Tibial nerve (tissue), 4 donors: ENCODE results near the gene FPGS. TPM values are rescaled to one million over a fixed set of nuclear protein-coding genes. Genes with fewer than 3 reads are reported as not detected.

Experiments
- DNase-seq, 2 donors: peaks; one replicate each; pipeline ENCODE4 v3.0.0-alpha.2; 2019; ENCODE audit warnings: low spot score in 2 of 2
- H3K27ac ChIP-seq, 4 donors: fragments of 200-600 bp; sonication (generic) in 3 of 4; one replicate each; pipeline ENCODE4 v1.5.1; 2017 to 2019; ENCODE audit warnings: mild to moderate bottlenecking in 1 of 4
- H3K27me3 ChIP-seq, 2 donors: fragments of 200-600 bp; sonication (generic) in 1 of 2; one replicate each; pipeline versions ENCODE4 v1.5.1 to v1.6.0; 2017 to 2019
- H3K36me3 ChIP-seq, 3 donors: fragments of 200-600 bp; sonication (generic); one replicate each; pipeline ENCODE4 v1.5.1; 2018 to 2019
- H3K4me1 ChIP-seq, 4 donors: fragments of 200-600 bp; sonication (generic) in 3 of 4; one replicate each; pipeline ENCODE4 v1.5.1; 2017 to 2019
- H3K4me3 ChIP-seq, 4 donors: fragments of 200-600 bp; sonication (generic) in 3 of 4; one replicate each; pipeline ENCODE4 v1.5.1; 2017 to 2019; ENCODE audit warnings: mild to moderate bottlenecking in 1 of 4, moderate library complexity in 1 of 4
- H3K9me3 ChIP-seq, 4 donors: fragments of 200-600 bp; sonication (generic) in 3 of 4; one replicate each; pipeline ENCODE4 v1.5.1; 2017 to 2019
- EP300 ChIP-seq, 2 donors: sonication (generic); formaldehyde crosslinking; IDR thresholded peaks; one replicate each; pipeline ENCODE4 v1.6.1; 2017; ENCODE audit warnings: antibody characterized with exemption in 2 of 2, mild to moderate bottlenecking in 1 of 2
- POLR2A ChIP-seq, 2 donors: fragments of 450-650 bp; IDR thresholded peaks; one replicate each; pipeline ENCODE4 v1.6.1; 2017; ENCODE audit warnings: antibody characterized with exemption in 2 of 2, mild to moderate bottlenecking in 2 of 2, moderate library complexity in 2 of 2
- WGBS, 2 donors: methylation state at CpG; one replicate each; pipeline ENCODE4 v1.1.5; 2018; 5-methylcytosine and 5-hydroxymethylcytosine counted together
- total RNA-seq, 4 donors: library from RNA; depleted of rRNA; stranded (reverse); fragments of >200 nt; gene quantifications; one replicate each; pipeline ENCODE4 v1.1.0, GENCODE V29; 2016
- TF ChIP-seq, protein P1 (sequence below), 5 experiments: fragments of 200-600 bp in 3 of 5; fragments of 450-650 bp in 2 of 5; sonication (generic) in 3 of 5; IDR thresholded peaks; one replicate each; pipeline ENCODE4 v1.5.1; 2016 to 2019; ENCODE audit warnings: antibody characterized with exemption in 5 of 5, mild to moderate bottlenecking in 3 of 5, moderate library complexity in 2 of 5

The FPGS gene
- total RNA-seq, 4 donors from 2014 or later = 136 to 309 (median 143) TPM

DNA sequence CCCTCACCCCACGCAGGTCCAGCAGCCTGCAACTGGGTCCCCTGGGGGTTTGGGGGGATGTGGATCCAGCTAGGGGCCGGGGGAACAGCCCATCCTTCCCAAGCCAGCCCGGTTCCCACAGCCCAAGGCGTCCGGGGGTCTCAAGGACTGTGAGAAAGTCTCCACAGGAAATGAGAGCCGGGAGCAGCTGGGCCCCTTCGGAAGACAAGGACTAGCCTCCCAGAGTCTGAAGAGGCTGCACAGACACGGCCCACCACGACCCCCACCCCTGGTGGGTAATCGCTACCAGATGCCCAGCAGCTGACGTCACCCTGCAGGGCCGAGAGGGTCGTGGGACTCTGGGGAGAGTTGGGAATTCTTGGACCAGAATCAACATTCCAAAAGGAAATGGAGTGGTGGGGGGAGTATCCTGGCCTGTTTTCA is 34.8 kb upstream of the FPGS start:
- no peaks in the 10 kb centered on the region for H3K27me3 ChIP-seq
- peaks cover 0 to 48% (median 30%) of the 10 kb centered on the region in 4 donors for H3K4me1 ChIP-seq
- TF ChIP-seq EP300 (IDR thresholded peaks at IDR 0.05) = no peak
- TF ChIP-seq POLR2A (IDR thresholded peaks at IDR 0.05) = no peak
- TF ChIP-seq, protein P1, sequence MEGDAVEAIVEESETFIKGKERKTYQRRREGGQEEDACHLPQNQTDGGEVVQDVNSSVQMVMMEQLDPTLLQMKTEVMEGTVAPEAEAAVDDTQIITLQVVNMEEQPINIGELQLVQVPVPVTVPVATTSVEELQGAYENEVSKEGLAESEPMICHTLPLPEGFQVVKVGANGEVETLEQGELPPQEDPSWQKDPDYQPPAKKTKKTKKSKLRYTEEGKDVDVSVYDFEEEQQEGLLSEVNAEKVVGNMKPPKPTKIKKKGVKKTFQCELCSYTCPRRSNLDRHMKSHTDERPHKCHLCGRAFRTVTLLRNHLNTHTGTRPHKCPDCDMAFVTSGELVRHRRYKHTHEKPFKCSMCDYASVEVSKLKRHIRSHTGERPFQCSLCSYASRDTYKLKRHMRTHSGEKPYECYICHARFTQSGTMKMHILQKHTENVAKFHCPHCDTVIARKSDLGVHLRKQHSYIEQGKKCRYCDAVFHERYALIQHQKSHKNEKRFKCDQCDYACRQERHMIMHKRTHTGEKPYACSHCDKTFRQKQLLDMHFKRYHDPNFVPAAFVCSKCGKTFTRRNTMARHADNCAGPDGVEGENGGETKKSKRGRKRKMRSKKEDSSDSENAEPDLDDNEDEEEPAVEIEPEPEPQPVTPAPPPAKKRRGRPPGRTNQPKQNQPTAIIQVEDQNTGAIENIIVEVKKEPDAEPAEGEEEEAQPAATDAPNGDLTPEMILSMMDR (IDR thresholded peaks at IDR 0.05) = no peak
- peak overlapping the region in 3 of 4 donors; percentile 41 to 74 (median 64) for H3K27ac ChIP-seq
- 19 to 34% methylated on average over 7 to 13 of the region's 13 CpGs for WGBS, 2 donors
- no peaks in the 10 kb centered on the region for H3K9me3 ChIP-seq
- no peak for DNase-seq
- peak overlapping the region in 1 of 4 donors; percentile 8 for H3K4me3 ChIP-seq
- H3K36me3 ChIP-seq = no peaks in the 10 kb centered on the region

DNA sequence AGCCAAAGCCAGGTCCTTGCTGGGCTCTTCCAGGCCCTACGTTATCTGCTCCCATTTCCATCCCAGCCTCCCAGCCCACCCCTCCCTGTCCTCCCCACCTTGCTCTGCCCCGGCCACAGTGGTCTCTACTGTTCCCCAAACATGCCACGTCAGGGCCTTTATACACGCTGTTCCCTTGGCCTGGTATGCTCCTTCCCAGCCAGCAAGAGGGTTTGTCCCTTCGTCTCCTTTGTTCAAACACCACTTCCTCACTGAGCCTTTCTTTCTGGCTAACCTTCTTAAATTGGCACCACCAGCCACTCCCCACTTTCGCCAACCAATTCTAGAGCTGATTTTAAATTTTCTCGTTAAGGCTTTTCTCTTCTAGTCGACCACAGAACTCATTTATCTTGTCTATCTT is 34.0 kb upstream of the FPGS start:
- TF ChIP-seq POLR2A (IDR thresholded peaks at IDR 0.05) = no peak
- TF ChIP-seq, protein P1 (IDR thresholded peaks at IDR 0.05) = no peak
- TF ChIP-seq EP300 (IDR thresholded peaks at IDR 0.05) = no peak
- Histone ChIP-seq H3K4me1 (peaks cover 0 to 45% (median 30%) of the 10 kb centered on the region in 4 donors), H3K27me3 (no peaks in the 10 kb centered on the region), H3K36me3 (no peaks in the 10 kb centered on the region), H3K4me3 (peak overlapping the region in 1 of 4 donors; percentile 8), H3K9me3 (no peaks in the 10 kb centered on the region), H3K27ac (peak overlapping the region in 3 of 4 donors; percentile 41 to 74 (median 64))
- WGBS, 2 donors = 47 to 58% methylated on average over 8 of the region's 8 CpGs
- DNase-seq = no peak

DNA sequence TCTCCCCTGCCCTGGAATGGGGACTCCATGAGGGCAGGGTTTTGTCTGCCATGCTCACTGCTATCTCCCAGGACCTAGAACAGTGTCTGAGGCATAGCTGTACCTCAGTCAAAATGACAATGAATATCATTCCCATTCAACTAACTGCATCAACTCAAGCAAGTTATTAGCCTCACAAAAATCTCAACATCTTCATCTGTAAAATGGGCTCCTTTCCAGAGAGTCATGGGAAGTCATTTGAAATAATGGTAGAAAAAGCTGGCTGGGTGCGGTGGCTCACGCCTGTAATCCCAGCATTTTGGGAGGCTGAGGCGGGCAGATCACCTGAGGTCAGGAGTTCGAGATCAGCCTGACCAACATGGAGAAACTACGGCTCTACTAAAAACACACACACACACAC is 33.6 kb upstream of the FPGS start:
- Histone ChIP-seq H3K27ac (peak overlapping the region in 2 of 4 donors; percentile 57 to 74), H3K36me3 (no peaks in the 10 kb centered on the region), H3K9me3 (no peaks in the 10 kb centered on the region), H3K27me3 (no peaks in the 10 kb centered on the region), H3K4me1 (peaks cover 0 to 44% (median 30%) of the 10 kb centered on the region in 4 donors), H3K4me3 (no peak overlapping the region)
- no peak for DNase-seq
- TF ChIP-seq POLR2A (IDR thresholded peaks at IDR 0.05) (no peak), EP300 (IDR thresholded peaks at IDR 0.05) (no peak)
- TF ChIP-seq, protein P1 (IDR thresholded peaks at IDR 0.05) = no peak
- WGBS, 2 donors = 94 to 97% methylated on average over 5 of the region's 5 CpGs

DNA sequence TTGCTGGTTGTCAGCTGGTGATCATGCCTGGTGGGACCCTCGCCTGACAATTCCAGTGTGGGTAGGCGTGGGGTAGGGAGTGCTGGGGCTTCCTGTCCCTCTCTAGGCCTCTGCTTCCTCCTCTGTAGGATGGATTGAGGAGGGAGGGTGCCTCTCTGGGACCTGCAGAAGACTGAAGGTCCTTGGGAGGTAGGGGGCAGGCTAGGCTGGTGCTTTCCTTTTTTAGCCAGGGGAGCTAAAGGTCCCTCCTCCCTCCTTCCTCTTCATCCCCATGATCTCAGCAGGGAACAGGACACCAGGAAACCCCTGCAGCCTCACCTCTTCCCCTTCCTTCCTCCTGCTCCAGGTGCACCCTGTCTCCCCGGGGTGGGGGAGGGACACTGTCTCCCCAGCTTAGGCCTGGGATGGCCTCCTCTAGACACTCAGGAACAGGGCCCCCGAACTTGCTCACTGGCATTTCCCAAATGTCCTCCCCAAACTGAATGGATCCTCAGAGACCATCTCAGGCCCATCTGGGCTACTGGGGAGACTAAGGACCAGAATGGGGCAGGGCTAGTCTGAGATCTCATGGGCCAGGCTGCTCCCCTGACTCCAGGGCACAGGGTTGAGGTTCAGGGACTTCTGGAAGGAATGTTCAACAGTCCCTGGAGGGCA is 32.6 kb upstream of the FPGS start:
- WGBS, 2 donors = 45 to 55% methylated on average over 4 of the region's 4 CpGs
- TF ChIP-seq POLR2A (IDR thresholded peaks at IDR 0.05) (no peak), EP300 (IDR thresholded peaks at IDR 0.05) (no peak)
- TF ChIP-seq, protein P1 (IDR thresholded peaks at IDR 0.05) = no peak
- Histone ChIP-seq H3K4me1 (peaks cover 0 to 39% (median 30%) of the 10 kb centered on the region in 4 donors), H3K36me3 (no peaks in the 10 kb centered on the region), H3K9me3 (no peaks in the 10 kb centered on the region), H3K27me3 (no peaks in the 10 kb centered on the region), H3K4me3 (peak overlapping the region; percentile 25 to 53 (median 41)), H3K27ac (peak overlapping the region in 3 of 4 donors; percentile 52 to 62 (median 59))
- DNase-seq = no peak

DNA sequence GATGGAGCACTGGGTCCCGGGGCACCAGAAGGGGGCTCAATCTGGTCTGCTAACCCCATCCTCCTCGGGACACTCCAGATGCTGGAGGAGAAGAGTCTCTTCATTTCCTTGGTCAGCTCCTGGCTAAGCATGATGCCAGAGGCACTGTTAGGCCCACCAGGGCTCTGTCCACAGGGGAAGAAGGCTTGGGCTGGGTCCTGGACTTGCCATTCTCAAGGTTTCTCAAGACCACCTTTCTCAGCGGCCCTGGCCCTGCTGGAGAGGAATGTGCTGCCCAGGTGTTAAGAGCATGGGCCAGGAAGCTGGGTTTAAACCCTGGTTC is 32.1 kb upstream of the FPGS start:
- Histone ChIP-seq H3K4me3 (peak overlapping the region; percentile 25 to 53 (median 41)), H3K9me3 (no peaks in the 10 kb centered on the region), H3K27ac (peak overlapping the region; percentile 23 to 62 (median 56)), H3K36me3 (no peaks in the 10 kb centered on the region), H3K27me3 (no peaks in the 10 kb centered on the region), H3K4me1 (peaks cover 0 to 39% (median 30%) of the 10 kb centered on the region in 4 donors)
- 17 to 45% methylated on average over 2 of the region's 3 CpGs for WGBS, 2 donors
- no peak for TF ChIP-seq POLR2A (IDR thresholded peaks at IDR 0.05)
- TF ChIP-seq EP300 (IDR thresholded peaks at IDR 0.05) = no peak
- TF ChIP-seq, protein P1 (IDR thresholded peaks at IDR 0.05) = no peak
- no peak for DNase-seq
